Retinal pigment epithelial cell (primary cell): ENCODE data around the gene TTC12.

ENCODE experiments used
- DNase-seq: peaks from one replicate; pipeline ENCODE4 v3.0.0-alpha.2; 2010; ENCODE audit warnings: low read depth
- H3K4me3 ChIP-seq: 2 replicates; pipeline ENCODE4 v1.5.1; 2011; ENCODE audit warnings: mild to moderate bottlenecking, low read length, control low read depth, moderate library complexity
- TF ChIP-seq, protein P1 (sequence below): conservative IDR thresholded peaks from 2 replicates; pipeline ENCODE4 v1.5.1; 2011; ENCODE audit warnings: low read depth, low read length, control low read depth, inconsistent platforms

Gene TTC12

DNA sequence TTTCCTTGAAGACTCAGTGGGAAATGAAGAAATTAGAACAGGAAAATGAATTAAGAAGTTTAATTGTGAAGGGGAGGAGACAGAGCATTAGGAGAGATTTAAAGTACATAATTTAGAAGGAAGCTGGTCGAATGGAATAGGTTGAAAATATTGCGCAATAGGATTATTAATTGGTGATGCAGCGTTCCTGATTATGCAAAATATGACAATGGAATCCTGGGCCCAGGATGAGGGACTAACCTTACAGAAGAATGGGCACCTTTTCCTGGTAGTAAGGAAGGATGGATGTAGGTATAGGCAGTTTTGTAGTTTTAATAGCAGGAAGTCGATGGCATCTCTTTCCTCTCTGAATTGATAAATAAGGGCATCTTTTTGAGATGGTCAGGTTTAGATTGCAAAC, 7.8 kb downstream of the TTC12 start:
- TF ChIP-seq, protein P1, sequence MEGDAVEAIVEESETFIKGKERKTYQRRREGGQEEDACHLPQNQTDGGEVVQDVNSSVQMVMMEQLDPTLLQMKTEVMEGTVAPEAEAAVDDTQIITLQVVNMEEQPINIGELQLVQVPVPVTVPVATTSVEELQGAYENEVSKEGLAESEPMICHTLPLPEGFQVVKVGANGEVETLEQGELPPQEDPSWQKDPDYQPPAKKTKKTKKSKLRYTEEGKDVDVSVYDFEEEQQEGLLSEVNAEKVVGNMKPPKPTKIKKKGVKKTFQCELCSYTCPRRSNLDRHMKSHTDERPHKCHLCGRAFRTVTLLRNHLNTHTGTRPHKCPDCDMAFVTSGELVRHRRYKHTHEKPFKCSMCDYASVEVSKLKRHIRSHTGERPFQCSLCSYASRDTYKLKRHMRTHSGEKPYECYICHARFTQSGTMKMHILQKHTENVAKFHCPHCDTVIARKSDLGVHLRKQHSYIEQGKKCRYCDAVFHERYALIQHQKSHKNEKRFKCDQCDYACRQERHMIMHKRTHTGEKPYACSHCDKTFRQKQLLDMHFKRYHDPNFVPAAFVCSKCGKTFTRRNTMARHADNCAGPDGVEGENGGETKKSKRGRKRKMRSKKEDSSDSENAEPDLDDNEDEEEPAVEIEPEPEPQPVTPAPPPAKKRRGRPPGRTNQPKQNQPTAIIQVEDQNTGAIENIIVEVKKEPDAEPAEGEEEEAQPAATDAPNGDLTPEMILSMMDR: no peak
- DNase-seq: no peak
- no peak overlapping the region for H3K4me3 ChIP-seq

DNA sequence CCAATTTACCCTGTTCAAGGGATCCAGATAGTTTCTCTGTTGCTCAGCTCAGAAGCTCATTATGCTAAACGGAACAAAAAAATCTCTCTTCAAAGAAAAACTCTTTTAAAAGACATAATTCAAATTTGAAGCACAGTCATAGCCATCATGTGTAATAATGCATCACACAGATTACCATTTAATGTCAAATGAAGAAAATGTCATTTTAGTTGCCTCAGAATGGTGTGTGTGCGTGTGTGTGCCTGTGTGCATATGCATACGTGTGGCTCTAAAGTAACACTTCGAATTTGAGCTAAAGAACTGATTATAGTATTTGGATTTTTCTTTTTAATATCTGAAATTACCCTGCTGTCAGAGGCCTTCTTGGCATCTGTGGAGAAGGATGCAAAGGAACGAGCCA, 9.9 kb downstream of the TTC12 start:
- TF ChIP-seq, protein P1: no peak
- no peak for DNase-seq

DNA sequence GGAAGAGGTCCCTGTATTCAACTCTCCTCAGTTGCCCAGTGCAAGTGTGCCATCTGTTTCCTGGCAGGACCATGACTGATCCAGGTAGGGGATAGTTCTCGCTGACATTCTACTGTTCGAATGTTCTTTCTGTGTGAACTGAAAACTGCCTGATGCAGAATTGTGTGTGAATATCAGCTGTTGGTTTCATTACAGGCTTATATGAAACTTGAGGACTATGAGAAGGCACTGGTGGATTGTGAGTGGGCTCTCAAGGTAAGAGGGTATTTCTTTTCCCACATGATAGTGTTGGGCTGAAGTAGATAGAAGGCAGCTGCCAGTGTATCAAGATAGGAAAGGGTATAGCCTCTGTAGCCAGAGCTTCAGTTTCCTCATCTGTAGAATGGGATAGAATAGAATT, 15.3 kb downstream of the TTC12 start:
- TF ChIP-seq, protein P1: no peak
- DNase-seq: no peak

More for the DNA sequence above, 9.9 kb downstream of the TTC12 start:
- H3K4me3 ChIP-seq: no peak overlapping the region

DNA sequence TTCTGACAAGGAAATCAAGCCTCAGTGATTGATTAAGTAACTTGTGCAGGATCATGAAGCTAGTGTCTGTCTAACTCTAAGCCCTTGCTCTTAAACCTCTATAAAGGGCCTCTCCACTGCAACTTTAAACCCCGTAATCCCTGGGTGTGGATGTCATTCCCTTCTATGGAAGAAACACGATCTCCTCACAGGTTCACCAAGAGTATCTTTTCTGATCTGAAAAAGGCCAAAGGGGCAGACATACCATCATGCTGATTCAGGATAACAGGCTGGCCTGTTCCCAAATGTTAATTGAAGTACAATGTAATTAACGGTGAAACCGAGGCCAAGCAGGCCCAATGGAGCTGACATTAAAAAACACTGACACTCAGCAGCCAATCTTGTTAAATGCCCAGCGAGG, 17.1 kb downstream of the TTC12 start:
- TF ChIP-seq, protein P1: no peak
- no peak overlapping the region for H3K4me3 ChIP-seq
- DNase-seq: no peak

More for the DNA sequence above, 15.3 kb downstream of the TTC12 start:
- no peak overlapping the region for H3K4me3 ChIP-seq

DNA sequence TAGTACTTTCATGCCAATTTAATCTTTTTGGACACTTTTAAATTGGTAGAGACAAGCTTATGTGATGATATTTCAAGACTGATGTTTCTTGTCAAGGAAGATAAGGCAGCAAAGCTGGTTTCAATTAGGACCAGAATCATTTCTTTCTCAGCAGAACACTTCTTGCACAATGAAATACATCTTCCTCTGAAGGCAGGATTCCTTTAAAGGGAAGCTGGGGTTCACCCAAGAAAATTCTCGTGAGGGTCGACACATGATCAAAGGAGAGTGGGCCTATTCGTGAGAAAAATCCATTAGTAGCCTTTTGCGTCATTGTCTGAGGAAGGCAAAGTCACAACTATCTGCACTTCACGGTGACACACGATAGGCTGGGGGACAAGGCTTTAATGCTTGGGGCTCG, 17.6 kb downstream of the TTC12 start:
- DNase-seq: no peak
- no peak overlapping the region for H3K4me3 ChIP-seq
- TF ChIP-seq, protein P1: no peak

DNA sequence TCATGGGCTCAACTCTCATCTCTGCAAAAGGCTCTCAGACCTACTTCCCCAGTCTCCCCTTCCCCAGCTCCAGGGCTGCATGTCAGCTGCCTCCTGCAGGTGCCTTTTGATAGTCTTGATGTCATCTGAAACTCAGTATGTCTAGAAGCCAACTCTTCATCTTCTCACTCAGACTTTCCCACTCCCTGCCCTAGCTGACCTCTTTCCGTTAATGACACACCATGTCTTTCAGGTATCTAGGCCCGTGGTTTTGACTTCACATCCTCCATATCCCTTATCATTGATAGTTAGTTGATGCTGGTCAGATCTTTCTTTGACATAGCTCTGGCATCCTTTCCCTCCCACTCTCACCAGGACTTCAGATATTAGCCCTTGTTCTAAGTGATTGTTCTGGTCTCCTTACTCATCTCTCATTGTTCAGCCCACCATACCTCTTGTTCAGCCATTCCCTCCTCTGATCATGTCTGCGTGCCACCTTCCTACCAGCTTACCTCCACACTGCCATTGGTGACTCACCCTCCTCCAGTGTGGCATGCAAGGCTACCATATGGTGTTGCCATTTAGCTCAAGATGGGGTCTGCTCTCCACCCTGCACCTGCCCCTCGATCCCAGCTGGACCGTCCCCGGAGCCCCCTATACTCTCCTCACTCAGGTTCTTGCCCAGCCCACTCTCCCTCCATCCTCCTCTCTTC, 18.4 kb downstream of the TTC12 start:
- H3K4me3 ChIP-seq: no peak overlapping the region
- no peak for DNase-seq
- TF ChIP-seq, protein P1: no peak

DNA sequence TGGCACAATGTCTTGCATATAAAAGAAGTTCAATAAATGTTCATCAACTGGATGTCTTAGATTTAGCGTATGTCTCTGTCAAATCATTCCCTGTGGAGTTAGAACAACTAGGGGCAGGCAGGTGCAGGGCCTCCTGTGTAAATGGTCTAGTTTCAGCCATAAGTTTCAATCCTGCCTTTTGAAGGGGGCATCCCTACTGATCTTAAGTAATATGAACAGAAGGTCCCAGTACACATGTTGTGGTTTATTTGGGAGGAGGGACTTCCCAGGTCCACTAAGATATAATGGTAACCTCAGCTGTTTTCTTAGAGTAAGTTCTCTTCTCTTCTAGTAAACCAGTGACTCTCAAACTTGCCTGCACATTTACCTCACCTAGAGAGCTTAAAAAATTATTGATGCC, 19.8 kb downstream of the TTC12 start:
- no peak for DNase-seq
- TF ChIP-seq, protein P1: no peak
- no peak overlapping the region for H3K4me3 ChIP-seq
